IMR-90 (cell line): ENCODE results near the gene MTF1.

ENCODE experiments used
- CEBPB ChIP-seq: IDR thresholded peaks from 2 replicates; pipeline ENCODE4 v1.6.1; 2012; ENCODE audit warnings: low read depth, low read length, improper control_type of control experiment
- FOS ChIP-seq: fragments of 150-350 bp; IDR thresholded peaks from 2 replicates; pipeline ENCODE4 v1.6.1; 2016; ENCODE audit warnings: low read depth, low read length
- MXI1 ChIP-seq: IDR thresholded peaks from 2 replicates; pipeline ENCODE4 v1.6.1; 2012; ENCODE audit warnings: low read depth, mild to moderate bottlenecking, low read length, moderate library complexity, borderline replicate concordance
- POLR2A ChIP-seq: IDR thresholded peaks from 2 replicates; pipeline ENCODE4 v1.6.1; 2012; ENCODE audit warnings: mild to moderate bottlenecking, low read depth, low read length
- RAD21 ChIP-seq: IDR thresholded peaks from 2 replicates; pipeline ENCODE4 v1.6.1; 2012; ENCODE audit warnings: low read length, improper control_type of control experiment
- RCOR1 ChIP-seq: IDR thresholded peaks from 2 replicates; pipeline ENCODE4 v1.6.1; 2012; ENCODE audit warnings: mild to moderate bottlenecking, low read length, improper control_type of control experiment; ENCODE audit not compliant: insufficient replicate concordance
- RFX5 ChIP-seq: IDR thresholded peaks from 2 replicates; pipeline ENCODE4 v1.8.0; 2012; ENCODE audit warnings: low read depth, mild to moderate bottlenecking, low read length, moderate library complexity
- SMC3 ChIP-seq: fragments of 150-350 bp; IDR thresholded peaks from 2 replicates; pipeline ENCODE4 v1.6.1; 2016; ENCODE audit warnings: low read depth, mild to moderate bottlenecking, antibody characterized with exemption, low read length, moderate library complexity
- TF ChIP-seq, protein P1 (sequence below): conservative IDR thresholded peaks from 2 replicates; pipeline ENCODE4 v1.5.1; 2012; ENCODE audit warnings: mild to moderate bottlenecking, low read depth, low read length, improper control_type of control experiment
- TF ChIP-seq, protein P2 (sequence below): fragments of 150-350 bp; IDR thresholded peaks from 2 replicates; pipeline ENCODE4 v1.6.1; 2017; ENCODE audit warnings: mild to moderate bottlenecking, antibody characterized with exemption, low read length, low read depth

DNA sequence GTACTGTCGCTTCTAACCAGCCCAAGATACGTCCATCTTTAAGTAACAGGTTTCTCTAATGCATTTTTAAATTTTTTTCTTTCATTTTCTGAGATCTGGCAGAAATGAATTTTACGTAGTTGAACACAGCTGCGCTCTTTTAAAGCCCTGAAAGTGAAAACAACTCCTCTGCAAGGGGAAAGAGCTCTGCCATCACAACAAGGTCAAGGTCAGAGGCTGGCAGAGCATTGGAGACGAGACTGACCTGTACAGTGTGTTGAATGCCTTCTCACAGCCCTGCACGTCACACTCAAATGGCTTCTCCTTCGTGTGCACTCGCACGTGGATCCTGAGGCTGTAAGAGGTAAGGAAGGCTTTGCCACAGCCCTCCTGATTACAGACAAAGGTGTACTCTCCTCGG lies 19.7 kb downstream of the MTF1 start:
- no peak for TF ChIP-seq RFX5
- TF ChIP-seq, protein P1, sequence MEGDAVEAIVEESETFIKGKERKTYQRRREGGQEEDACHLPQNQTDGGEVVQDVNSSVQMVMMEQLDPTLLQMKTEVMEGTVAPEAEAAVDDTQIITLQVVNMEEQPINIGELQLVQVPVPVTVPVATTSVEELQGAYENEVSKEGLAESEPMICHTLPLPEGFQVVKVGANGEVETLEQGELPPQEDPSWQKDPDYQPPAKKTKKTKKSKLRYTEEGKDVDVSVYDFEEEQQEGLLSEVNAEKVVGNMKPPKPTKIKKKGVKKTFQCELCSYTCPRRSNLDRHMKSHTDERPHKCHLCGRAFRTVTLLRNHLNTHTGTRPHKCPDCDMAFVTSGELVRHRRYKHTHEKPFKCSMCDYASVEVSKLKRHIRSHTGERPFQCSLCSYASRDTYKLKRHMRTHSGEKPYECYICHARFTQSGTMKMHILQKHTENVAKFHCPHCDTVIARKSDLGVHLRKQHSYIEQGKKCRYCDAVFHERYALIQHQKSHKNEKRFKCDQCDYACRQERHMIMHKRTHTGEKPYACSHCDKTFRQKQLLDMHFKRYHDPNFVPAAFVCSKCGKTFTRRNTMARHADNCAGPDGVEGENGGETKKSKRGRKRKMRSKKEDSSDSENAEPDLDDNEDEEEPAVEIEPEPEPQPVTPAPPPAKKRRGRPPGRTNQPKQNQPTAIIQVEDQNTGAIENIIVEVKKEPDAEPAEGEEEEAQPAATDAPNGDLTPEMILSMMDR, result no peak
- TF ChIP-seq SMC3, result no peak
- no peak for TF ChIP-seq POLR2A
- no peak for TF ChIP-seq RCOR1
- TF ChIP-seq MXI1, result no peak
- TF ChIP-seq RAD21, result no peak
- TF ChIP-seq, protein P2, sequence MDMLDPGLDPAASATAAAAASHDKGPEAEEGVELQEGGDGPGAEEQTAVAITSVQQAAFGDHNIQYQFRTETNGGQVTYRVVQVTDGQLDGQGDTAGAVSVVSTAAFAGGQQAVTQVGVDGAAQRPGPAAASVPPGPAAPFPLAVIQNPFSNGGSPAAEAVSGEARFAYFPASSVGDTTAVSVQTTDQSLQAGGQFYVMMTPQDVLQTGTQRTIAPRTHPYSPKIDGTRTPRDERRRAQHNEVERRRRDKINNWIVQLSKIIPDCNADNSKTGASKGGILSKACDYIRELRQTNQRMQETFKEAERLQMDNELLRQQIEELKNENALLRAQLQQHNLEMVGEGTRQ, result no peak
- TF ChIP-seq FOS, result no peak
- TF ChIP-seq CEBPB, result no peak
